Neural progenitor cell (in vitro differentiated cells): ENCODE measurements around the gene GBX2.

ENCODE experiments used
- EZH2 ChIP-seq: fragments of 200-600 bp; sonication (generic); IDR thresholded peaks from 2 replicates; pipeline ENCODE4 v1.6.1; 2017; ENCODE audit warnings: antibody characterized with exemption, mild to moderate bottlenecking, moderate library complexity
- EZH2phosphoT487 ChIP-seq: fragments of 200-600 bp; sonication (generic); IDR thresholded peaks from 2 replicates; pipeline ENCODE4 v1.6.1; 2017; ENCODE audit warnings: antibody characterized with exemption
- TF ChIP-seq, protein P1 (sequence below): fragments of 200-600 bp; sonication (generic); IDR thresholded peaks from 2 replicates; pipeline ENCODE4 v1.5.1; 2017; ENCODE audit warnings: antibody characterized with exemption, mild to moderate bottlenecking

GRCh38 chr2:236184701-236185100, 16.5 kb upstream of the GBX2 start:
- TF ChIP-seq EZH2phosphoT487 = no peak
- TF ChIP-seq, protein P1, sequence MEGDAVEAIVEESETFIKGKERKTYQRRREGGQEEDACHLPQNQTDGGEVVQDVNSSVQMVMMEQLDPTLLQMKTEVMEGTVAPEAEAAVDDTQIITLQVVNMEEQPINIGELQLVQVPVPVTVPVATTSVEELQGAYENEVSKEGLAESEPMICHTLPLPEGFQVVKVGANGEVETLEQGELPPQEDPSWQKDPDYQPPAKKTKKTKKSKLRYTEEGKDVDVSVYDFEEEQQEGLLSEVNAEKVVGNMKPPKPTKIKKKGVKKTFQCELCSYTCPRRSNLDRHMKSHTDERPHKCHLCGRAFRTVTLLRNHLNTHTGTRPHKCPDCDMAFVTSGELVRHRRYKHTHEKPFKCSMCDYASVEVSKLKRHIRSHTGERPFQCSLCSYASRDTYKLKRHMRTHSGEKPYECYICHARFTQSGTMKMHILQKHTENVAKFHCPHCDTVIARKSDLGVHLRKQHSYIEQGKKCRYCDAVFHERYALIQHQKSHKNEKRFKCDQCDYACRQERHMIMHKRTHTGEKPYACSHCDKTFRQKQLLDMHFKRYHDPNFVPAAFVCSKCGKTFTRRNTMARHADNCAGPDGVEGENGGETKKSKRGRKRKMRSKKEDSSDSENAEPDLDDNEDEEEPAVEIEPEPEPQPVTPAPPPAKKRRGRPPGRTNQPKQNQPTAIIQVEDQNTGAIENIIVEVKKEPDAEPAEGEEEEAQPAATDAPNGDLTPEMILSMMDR = no peak
- no peak for TF ChIP-seq EZH2
